ENCODE results near the gene EVA1C.

- TF ChIP-seq, protein P1, sequence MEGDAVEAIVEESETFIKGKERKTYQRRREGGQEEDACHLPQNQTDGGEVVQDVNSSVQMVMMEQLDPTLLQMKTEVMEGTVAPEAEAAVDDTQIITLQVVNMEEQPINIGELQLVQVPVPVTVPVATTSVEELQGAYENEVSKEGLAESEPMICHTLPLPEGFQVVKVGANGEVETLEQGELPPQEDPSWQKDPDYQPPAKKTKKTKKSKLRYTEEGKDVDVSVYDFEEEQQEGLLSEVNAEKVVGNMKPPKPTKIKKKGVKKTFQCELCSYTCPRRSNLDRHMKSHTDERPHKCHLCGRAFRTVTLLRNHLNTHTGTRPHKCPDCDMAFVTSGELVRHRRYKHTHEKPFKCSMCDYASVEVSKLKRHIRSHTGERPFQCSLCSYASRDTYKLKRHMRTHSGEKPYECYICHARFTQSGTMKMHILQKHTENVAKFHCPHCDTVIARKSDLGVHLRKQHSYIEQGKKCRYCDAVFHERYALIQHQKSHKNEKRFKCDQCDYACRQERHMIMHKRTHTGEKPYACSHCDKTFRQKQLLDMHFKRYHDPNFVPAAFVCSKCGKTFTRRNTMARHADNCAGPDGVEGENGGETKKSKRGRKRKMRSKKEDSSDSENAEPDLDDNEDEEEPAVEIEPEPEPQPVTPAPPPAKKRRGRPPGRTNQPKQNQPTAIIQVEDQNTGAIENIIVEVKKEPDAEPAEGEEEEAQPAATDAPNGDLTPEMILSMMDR (IDR thresholded peaks at IDR 0.05; ENCODE audit: poor library complexity) = no peak
- TF ChIP-seq EZH2 (IDR thresholded peaks at IDR 0.05; ENCODE audit: borderline replicate concordance) = no peak
Measured at GRCh38 chr21:32410291-32410690, 2.2 kb upstream of the EVA1C start.
